NCI-H2171 (cell line): ENCODE results near the gene BOD1L1.

ENCODE experiments used
- DNase-seq: peaks from one replicate; lab custom pipeline; 2025; lab: John Stamatoyannopoulos, UW

BOD1L1 gene

DNA sequence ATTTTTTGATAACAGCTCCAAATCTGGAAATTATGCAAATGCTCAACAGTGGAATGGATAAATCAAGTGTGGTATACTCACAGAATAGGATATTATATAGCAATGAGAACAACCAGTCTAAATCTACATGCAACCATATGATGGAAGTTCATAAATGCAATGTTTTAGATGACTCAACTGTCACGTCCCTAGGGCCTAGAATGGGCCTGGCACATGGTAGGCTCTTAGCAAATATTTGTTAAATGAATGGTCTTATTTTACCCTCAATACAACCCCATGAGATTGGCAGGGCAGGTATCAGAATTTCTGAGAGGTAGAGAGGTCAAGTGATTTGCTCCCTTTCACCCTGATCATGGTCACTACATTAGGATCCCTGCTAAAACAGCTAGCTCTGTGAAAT is 68.6 kb downstream of the BOD1L1 start:
- DNase-seq = no peak

DNA sequence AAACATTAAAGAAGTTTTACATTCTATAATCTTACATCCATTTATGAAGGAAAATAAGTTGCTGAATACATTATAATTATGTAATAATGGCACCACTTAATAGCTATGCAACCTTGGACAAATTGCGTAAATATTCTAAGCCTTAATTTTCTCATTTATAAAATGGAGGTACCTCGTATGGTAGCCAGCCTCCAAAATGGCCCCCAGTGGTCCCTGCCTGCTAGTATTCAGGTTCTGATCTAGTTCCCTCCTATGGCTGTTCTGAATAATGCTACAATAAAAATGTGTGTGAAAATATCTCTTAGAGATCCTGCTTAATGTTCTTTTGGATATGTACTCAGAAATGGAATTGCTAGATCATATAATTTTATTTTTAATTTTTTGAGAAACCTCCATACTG is 72.2 kb downstream of the BOD1L1 start:
- no peak for DNase-seq

DNA sequence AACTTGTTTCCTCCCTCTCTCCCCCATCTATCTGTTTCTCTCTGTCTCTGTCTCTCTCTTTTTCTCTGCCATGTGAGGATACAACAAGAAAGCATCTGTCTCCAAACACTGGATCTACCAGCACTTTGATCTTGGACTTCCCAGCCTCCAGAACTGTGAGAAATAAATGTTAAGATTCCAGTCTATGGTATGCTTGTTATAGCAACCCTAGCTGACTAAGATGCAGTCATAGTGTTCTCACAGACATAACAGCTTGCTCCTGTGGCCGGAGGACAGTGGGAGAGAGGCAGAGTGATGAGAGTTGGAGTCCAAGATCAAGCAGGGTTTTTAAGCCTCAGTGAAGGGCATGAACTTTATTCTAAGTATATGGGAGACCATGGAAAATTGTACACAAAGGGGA is 74.4 kb downstream of the BOD1L1 start:
- DNase-seq = no peak

DNA sequence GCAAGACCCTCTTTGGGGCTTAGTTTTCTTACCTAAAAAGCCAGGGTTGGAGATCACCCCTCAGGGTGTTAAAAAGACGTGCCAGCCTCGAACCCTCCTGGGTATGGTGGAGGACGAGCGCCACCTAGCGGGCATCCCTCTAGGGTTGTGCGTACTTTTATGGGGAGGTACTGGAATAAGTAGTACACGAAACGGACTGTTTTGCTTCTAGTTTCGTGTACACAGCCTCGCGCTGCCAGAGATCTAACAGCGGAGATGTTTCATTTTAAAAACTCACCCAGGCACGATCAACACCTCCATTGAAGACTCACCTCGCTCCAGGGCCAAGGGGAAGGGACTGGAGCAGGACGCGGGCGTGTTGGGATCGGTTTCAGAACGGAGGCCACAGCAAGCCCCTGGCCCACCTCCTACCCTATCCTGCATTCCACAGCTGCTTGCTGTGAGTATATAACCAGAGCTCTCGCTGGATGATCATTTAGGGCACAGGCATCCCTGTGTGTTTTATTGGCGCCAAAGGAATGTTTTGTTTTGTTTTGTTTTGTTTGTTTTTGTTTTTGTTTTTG is 78.5 kb downstream of the BOD1L1 start:
- peak; percentile 25 for DNase-seq

DNA sequence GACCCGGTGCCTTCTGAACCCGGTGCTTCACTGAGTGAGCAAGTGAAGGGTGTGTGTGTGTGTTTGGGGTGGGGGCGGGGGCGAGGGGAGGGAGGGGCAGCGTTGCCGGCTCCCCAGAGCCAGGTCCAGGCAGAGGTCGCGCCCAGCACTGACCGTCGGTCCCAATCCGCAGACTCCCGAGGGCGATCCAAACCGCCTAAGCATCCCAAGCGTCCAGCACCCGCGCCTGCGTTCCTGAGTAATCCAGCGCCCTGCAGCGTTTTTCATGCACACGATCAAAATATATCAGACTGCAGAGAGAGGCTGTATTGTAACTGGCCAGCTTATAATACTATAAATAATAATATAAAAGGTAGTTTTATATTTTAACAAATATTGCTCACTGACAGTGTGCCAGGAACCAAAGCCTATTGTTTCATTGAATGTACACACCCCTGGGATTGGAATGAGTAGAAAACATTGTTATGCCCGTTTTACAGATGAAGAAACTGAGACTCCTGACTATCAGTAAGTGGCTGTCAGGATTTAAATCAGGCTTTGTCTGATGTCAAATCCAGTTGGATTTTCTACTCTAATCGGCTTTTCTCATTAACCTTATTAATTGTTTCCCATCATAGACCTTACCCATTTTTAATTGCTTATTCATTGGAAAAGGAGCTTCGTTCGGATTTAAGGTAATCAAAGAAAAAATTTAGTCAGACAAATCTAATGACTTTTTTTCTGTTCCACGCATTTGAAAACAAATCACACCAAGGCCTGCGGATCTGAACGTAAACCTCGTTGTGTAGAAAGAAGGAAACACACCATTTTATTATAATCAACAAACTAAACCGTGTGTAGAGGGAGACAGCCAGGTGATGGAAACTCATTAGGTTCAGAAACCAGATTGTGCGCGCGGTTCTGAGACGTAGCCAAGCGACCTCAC is 79.2 kb downstream of the BOD1L1 start:
- DNase-seq = no peak

DNA sequence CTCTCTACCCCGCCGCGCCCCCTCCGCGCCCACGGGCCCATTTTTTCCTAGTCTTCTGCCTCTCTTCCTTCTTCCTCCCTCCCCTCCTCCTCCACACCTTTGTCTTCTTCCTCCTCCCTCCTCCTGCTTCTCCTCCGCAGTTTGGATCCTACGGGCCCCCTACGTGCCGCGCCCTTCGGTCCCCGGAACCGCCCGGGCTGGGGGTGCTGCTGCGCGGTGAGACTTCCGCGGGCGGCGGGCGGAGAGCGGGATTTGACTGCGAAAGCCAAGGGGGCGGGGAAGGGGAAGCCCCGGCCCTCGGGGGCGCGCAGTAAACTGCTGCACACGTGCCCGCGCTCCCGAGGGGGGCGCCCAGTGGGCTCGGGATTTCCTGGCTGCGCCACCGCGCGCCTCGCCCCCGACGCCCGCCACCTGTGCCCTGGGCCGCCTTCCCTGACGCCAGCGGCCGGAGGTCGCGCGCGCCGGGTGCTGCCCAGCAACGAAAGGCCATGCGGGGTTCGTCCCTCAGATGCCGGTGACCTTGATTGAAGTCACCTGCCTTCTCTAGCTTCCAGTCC is 80.0 kb downstream of the BOD1L1 start:
- no peak for DNase-seq

DNA sequence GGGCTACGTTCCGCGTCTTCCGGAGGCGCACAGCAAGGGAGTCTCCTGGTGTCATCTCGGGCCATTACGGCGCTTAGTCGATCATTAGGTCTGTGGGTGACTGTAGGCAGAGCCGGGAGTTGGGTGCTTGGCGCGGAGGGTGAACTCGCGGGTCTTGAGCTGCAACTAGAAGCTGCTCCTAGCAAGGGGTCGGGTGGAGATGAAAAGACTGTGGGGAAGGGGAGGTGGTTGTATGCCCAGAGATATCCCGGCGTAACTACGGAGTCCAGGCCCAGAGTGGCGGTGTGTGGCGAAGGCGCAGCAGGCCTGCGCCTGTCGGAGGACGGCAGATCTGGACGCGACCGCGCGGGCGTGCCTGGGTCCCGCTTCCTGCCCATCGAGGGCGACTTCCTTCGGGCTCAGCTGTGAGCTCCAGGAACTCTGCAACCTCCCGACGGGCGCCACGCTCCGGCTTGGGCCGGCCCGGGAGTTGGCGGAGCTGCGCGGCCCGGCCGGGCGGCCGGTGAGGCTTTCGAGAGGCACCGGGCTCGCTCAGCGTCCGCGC is 80.5 kb downstream of the BOD1L1 start:
- DNase-seq = no peak

DNA sequence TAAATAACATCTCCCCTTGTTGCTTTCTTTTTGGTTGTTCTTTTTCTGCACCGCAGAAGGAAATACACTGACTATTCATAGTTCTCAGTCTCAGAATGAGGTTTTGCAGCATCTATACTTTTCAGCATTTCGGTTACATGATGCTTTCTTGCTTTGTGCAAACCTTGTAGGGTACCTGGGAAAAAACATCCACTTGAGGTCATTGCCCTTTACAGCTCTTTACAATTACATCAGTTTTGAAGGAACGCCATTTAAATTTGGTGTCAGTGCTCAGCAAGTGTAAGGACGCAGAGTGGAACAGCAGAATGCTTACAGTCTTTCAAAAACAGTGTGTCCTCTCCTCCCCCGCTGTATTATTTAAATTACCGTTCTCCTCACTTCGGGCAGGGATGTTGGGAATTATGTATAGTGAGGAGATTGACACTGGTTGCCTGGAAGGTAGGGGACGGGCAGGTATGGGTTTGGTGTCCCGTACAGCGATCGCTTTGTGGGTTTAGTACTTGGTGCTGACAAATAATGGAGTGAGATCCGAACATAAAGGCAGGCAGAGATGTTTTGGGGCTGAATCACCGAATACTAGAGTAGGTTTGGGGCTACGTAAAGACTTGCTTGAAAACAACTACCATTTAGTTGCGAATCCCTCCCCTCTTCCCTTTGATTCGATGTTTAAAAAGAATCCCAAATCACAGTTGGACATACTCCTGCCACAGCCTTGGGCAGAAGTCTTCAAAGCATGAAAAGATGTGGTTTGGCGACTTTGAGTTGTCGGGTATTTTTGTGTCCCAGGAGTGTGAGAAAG is 81.2 kb downstream of the BOD1L1 start:
- DNase-seq = no peak

DNA sequence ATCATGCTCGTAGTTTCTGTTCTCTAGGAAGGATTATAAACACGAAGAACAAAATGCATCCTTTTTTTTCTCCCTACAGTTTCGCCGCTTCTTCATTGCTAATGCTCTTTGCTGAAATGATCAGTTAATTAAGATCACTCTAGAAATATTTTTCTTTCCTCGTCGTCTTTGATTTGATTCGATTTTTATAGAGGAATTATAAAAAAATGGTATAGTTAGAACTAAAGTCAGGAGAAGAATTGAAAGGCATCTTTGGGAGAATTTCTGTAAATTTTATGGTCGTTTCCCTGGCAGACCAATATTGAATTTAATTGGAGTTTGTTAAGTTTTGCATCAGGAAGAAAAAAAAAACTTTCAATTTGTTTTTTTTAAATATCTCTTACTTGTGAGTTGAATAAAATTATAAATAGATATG is 82.1 kb downstream of the BOD1L1 start:
- no peak for DNase-seq

DNA sequence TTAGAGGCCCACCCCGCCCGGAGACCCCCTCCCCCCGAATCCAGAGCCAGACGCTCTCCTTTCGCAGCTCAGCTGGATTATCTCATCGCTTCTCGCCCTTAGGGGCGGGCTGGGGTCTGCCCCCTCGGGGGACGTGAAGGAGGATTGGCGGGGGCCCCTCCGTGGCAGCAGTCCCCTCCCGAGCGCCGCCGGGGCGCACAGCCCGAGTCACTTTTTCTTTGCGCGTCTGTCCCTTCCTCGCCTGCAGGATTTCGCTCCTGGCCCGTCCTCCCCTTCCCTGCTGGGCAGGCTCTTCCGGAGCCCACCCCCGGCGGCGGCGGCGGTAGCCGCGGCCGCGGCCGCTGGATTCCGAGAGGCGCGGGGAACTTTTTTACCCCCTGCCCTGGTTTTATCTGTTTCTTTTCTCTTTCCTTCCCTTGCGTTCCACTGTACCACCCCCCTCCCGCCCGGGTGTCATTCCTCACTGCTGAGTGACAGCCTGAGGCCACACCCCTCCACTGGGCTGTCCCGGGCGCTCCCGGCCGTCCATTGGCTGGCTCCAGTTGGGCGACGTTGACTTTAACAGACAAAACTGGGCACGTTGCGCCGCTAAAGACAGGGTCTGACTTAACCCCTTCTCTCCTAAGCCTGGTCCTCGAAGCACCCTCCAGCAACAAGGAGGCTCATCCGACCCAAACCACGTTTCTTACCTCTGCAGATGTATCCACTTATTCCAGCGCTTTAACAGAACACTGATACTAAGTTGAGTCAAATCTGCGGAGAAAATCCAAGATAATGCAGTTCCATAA is 82.7 kb downstream of the BOD1L1 start:
- DNase-seq = peak; percentile 20

DNA sequence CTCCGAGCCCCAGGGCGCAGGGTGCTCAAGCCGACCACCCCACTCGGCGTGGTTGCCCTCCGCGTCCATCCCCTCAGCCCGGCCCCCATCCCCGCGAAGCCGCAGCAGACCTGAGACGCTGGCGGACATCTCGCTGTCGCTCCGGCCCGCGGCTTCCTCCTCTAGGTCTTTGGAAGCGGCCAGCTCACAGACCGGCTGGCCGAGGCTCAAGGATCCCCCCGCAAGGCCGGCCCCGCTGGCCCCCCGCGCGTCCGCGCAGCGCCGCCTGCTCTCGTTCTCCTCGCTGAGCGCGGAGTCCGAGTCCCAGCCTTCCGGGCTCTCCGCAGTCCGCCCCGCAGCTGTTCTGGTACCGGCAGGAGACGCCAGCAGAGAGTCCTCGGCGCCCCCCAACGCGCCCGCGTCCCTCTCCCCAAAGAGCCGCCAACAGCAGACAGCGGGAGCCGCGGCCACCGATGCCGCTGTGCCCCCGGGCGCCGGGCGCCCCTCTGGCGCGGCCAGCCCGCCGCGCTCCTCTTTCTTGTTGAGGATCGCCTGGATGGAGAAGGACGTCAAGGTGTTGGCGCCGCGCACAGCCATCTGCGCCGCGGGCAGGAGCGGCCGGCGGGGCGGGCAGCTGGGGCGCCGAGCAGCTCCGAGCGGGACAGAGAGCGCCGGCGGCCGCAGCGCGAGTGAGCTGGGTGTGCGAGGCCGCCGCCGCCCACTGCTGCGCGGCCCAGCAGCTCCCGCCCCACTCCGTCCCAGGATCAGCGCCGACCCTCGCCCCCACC is 83.5 kb downstream of the BOD1L1 start, which contains the start of gene NKX3-2:
TSS of gene NKX3-2 (minus strand) at position 670 of the 767 bp plus-strand sequence. CDS start at position 576, 94 bp downstream.
- no peak for DNase-seq

DNA sequence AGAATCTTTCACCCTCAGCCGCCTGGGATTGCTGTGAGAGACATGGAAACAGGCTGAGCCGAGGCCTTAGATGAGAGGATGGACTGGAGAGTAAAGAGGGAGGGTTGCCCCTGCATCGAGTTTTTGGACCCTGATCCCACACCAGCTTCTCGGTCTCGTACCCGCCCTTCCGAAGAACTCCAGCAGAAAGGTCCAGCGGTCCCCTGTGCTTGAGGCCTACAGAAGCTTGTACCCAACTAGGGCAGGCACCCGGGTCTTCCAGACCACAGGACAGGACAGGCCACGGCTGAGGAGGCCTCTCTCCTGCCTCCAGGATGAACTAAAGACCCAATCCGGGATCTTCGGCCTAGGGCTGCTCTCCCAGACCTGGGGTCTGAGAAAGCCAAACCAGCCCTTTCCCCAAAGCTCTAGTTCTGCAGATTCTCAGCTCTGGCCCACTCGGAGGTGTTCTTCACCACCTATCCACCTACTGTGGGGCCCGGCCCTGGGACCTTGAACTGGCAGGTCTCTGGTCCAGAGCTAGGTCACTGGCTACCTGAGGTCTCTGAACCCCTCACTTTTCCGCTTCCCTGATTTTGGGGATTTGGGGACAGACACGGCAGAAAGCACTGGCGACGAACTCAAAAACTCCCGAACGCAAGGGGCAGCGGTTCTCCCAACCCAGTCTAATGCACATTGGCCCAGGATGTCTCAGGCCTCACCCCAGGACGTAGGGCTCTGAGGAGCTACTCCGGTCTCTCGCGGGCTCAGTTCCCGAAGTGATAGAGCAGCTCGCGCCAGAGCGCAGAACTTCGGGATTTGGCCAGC is 84.3 kb downstream of the BOD1L1 start:
- no peak for DNase-seq

DNA sequence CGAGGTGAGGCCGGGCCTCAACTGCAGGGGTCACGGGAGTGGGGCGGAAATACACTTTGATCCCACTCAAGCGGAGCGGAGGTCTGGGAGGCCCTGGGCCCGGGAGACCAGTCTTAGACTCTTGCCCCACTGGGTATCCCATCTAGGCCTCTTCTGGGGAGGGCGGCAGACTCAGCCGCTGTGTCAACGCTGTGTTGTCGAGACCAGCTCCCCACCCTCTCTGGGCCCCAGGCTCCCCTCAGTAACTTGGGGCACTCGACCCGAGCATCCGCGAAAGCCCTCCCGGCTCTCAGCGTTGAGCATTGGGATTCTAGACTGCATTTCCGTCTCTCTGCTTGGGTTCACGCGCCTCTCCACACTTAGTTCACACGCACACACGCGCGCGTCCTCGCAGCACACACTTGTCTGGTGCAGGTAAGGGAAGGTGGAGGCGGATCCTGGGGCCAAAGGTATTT is 84.9 kb downstream of the BOD1L1 start:
- DNase-seq = no peak

DNA sequence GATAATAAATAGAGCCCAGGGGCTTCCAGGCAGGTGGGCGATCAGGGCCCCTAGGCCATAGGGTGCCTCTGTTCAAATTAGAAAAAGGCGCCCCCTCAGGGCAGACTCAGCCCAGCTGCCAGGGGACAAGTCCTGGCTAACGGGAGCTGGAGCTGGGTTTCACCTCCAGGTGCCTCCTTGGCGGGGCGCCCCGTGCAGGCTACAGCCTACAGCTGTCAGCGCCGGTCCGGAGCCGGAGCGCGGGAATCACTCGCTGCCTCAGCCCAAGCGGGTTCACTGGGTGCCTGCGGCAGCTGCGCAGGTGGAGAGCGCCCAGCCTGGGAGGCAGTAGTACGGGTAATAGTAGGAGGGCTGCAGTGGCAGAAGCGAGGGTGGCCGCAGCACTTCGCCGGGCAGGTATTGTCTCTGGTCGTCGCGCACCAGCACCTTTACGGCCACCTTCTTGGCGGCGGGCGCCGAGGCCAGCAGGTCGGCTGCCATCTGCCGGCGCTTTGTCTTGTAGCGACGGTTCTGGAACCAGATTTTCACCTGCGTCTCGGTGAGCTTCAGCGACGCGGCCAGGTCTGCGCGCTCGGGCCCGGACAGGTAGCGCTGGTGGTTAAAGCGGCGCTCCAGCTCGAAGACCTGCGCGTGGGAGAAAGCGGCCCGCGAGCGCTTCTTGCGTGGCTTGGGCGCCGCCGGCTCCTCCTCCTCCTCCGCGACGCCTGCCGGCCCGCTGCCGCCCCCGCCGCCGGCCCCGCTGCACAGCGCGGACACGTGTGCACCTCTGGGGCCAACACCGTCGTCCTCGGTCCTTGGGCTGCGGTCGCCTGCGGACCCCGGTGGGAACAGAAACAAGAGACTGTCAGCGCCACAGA is 85.6 kb downstream of the BOD1L1 start:
- DNase-seq = no peak

DNA sequence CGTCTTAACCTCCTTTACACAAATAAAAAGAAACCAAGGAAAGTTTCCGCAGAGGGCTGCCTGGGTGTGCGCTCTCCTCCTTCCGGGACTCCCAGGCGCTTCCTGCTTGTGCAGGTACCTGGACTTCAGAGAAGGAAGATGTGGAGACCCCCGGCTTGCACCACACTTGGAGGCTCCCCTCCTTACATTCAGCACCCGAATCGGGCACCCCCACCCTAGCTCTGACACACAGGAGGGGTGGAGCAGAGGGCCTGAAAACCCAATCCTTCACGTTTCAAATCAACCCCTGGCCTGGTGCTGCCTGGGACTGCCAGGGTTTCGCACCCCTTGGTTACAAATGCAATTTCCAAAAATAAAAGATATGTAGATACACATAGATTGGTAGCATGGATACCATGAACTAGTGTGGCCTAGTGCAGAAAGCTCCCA is 86.3 kb downstream of the BOD1L1 start:
- no peak for DNase-seq

DNA sequence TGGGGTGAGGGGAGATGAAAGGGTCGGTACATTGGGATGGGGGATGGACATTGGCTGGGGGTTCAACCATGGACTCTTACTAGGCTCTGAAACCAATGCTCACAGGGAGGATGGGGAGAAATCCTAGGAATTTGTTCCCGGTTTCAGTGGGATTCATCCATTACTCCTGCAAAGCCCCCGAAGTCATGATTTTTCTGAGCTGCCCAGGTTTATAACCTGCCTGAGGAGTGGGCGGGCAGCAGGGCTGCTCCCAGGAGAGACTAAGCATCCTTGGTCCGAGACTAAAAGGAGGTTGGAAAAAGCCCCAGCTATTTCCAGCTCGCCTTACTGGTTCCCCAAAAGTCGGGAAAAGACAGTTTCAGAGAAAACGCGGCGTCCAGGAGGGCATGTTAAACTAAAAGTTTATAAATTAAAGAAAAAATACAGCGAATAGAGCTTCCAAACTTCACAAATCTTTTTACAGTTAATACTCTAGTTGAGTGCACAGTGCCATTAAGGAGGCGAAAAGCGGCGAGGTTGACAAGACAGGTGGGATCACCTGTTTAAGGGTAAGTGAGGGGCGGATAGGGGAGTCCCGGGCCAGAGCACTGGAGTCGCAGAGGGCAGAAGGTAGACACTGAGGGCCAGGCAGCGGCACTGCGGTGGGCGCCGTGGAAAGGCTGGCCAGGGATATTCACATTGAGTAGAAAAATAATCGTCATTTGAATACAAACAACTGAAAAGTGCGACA is 86.9 kb downstream of the BOD1L1 start:
- no peak for DNase-seq

DNA sequence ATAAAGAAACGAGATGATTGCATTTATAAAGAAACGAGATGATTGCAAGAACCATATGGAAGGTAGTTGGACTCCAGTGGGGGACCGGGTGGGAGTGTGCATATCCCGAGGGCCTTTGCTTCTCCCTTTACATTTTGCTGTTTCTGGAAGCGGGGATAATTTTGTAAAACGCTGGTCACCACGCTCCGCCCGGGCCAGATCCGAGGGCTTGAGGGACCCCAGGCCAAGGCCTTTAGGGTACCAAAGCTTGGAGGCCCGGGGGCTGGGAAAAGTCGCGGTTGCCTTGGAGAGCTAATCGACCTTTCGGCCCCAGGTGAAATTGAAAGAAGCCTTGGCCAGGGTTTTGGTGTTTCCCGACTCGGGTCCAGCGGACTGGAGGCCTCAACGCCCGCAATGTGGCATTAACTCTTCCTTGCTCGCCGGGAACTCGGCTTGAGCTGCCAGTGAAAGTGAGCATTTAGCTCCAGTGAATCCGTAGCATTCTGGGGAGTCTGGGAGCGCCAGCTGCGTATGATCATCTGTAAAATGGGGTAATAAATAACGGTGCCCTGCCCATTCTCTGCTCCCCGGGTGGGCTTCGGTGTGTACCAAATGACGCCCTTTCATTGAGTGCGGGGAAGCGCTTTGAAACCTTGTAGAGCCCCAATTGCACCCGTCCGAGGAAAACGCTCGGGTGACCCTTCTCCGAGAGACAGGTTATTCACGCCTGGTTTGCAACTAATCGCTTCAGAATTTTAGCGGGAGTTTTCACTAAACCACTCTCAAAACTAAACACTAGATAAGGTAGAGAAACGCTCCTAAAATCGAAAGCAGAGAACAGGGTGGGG is 87.7 kb downstream of the BOD1L1 start:
- DNase-seq = no peak
